IMR-90 (cell line): ENCODE measurements around the gene PKD1L1.

Experiments
- BHLHE40 ChIP-seq: fragments of 150-350 bp; IDR thresholded peaks from 2 replicates; pipeline ENCODE4 v1.6.1; 2016; ENCODE audit warnings: mild to moderate bottlenecking, low read depth, low read length
- CEBPB ChIP-seq: IDR thresholded peaks from 2 replicates; pipeline ENCODE4 v1.6.1; 2012; ENCODE audit warnings: low read depth, low read length, improper control_type of control experiment
- CTCF ChIP-seq: conservative IDR thresholded peaks from 2 replicates; pipeline ENCODE4 v1.5.1; 2012; ENCODE audit warnings: mild to moderate bottlenecking, low read depth, low read length, improper control_type of control experiment
- MAZ ChIP-seq: IDR thresholded peaks from 2 replicates; pipeline ENCODE4 v1.6.1; 2012; ENCODE audit warnings: low read depth, mild to moderate bottlenecking, low read length, improper control_type of control experiment, moderate library complexity, borderline replicate concordance
- MXI1 ChIP-seq: IDR thresholded peaks from 2 replicates; pipeline ENCODE4 v1.6.1; 2012; ENCODE audit warnings: low read depth, mild to moderate bottlenecking, low read length, moderate library complexity, borderline replicate concordance
- RAD21 ChIP-seq: IDR thresholded peaks from 2 replicates; pipeline ENCODE4 v1.6.1; 2012; ENCODE audit warnings: low read length, improper control_type of control experiment
- SMC3 ChIP-seq: fragments of 150-350 bp; IDR thresholded peaks from 2 replicates; pipeline ENCODE4 v1.6.1; 2016; ENCODE audit warnings: low read depth, mild to moderate bottlenecking, antibody characterized with exemption, low read length, moderate library complexity

DNA sequence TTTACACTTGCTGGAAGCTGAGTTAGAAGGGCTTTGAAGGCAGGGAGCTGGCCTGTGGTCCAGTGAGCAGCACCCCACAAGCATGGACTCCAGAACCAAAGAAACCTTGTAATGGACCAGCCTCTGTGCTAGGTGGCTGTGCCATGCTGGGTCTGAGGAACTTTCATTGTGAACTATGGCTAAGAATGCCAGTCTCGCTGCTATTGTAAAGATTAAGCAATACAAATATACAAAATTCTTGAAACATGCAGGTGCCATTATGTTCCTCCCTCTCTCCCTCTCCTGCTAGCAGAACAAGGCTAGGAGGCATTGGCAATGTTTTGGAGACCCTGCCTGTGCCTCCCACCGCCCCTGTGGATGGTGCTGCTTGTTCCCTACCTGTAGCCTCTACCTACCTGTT lies 105.0 kb downstream of the PKD1L1 start:
- TF ChIP-seq CTCF (no peak), SMC3 (no peak), RAD21 (no peak), CEBPB (no peak), MXI1 (no peak), BHLHE40 (no peak), MAZ (no peak)
